Left ventricle myocardium inferior (tissue), 1 donor: ENCODE measurements around the gene ATXN7L1. TPM values are rescaled to one million over a fixed set of nuclear protein-coding genes. Genes with fewer than 3 reads are reported as not detected.

Source experiments
- DNase-seq: peaks from one replicate; pipeline ENCODE4 v3.0.0-alpha.2; 2020
- H3K27ac ChIP-seq: fragments of 200-600 bp; replicated peaks from 2 replicates; pipeline ENCODE4 v1.8.0; 2021
- H3K27me3 ChIP-seq: fragments of 200-600 bp; 2 replicates; pipeline ENCODE4 v1.8.0; 2021; ENCODE audit warnings: low read depth
- H3K36me3 ChIP-seq: fragments of 200-600 bp; 2 replicates; pipeline ENCODE4 v1.8.0; 2021
- H3K4me1 ChIP-seq: fragments of 200-600 bp; 2 replicates; pipeline ENCODE4 v1.8.0; 2021
- H3K4me3 ChIP-seq: fragments of 200-600 bp; 2 replicates; pipeline ENCODE4 v1.8.0; 2021; ENCODE audit warnings: mild to moderate bottlenecking, moderate library complexity
- H3K9me3 ChIP-seq: fragments of 200-600 bp; replicated peaks from 2 replicates; pipeline ENCODE4 v1.8.0; 2021
- CTCF ChIP-seq: fragments of 200-600 bp; IDR thresholded peaks from 2 replicates; pipeline ENCODE4 v1.8.0; 2021; ENCODE audit warnings: antibody characterized with exemption, mild to moderate bottlenecking, borderline replicate concordance
- intact Hi-C: fragments of 100-400 bp; cut with micrococcal nuclease; formaldehyde crosslinking; loops from one replicate; pipeline ENCODE4 v1.11.0; 2022
- total RNA-seq: library from RNA; stranded (reverse); fragmentation: NEBNext Ultra II Directional; extraction: Animal tissue kit (Norgen Biotek cat#: 25700); gene quantifications from one replicate; pipeline ENCODE4 v1.2.1, GENCODE V29; 2021
- donor health status: DM: no; HTN: yes; CAD: no; lungs with severe emphysema.

ATXN7L1 gene
- total RNA-seq, 1 donor from 2014 or later = 6.2 TPM

- Histone ChIP-seq H3K9me3 (no peaks in the 10 kb centered on the region), H3K36me3 (peaks cover 8% of the 10 kb centered on the region), H3K27ac (no peak overlapping the region), H3K4me3 (no peak overlapping the region), H3K4me1 (no peaks in the 10 kb centered on the region), H3K27me3 (no peaks in the 10 kb centered on the region)
- no peak for DNase-seq
- no peak for TF ChIP-seq CTCF
- intact Hi-C loops = no loop called here
These were observed 127.7 kb downstream of the ATXN7L1 start for GRCh38 chr7:105748701-105749100.

GRCh38 chr7:105745681-105746330 lies 130.6 kb downstream of the ATXN7L1 start:
- H3K36me3 ChIP-seq = peaks cover 8% of the 10 kb centered on the region
- H3K4me3 ChIP-seq = no peak overlapping the region
- H3K27ac ChIP-seq = no peak overlapping the region
- H3K4me1 ChIP-seq = no peaks in the 10 kb centered on the region
- no peak for DNase-seq
- H3K9me3 ChIP-seq = no peaks in the 10 kb centered on the region
- H3K27me3 ChIP-seq = no peaks in the 10 kb centered on the region
- intact Hi-C loops = no loop called here
- no peak for TF ChIP-seq CTCF

- H3K4me1 ChIP-seq = no peaks in the 10 kb centered on the region
- no peaks in the 10 kb centered on the region for H3K9me3 ChIP-seq
- TF ChIP-seq CTCF = no peak
- no peaks in the 10 kb centered on the region for H3K36me3 ChIP-seq
- intact Hi-C loops = no loop called here
- no peak overlapping the region for H3K27ac ChIP-seq
- no peaks in the 10 kb centered on the region for H3K27me3 ChIP-seq
- DNase-seq = no peak
- no peak overlapping the region for H3K4me3 ChIP-seq
These were observed 132.1 kb downstream of the ATXN7L1 start for GRCh38 chr7:105744258-105744657.

GRCh38 chr7:105743351-105744090 lies 132.9 kb downstream of the ATXN7L1 start:
- intact Hi-C loops = no loop called here
- Histone ChIP-seq H3K27me3 (no peaks in the 10 kb centered on the region), H3K27ac (no peak overlapping the region), H3K9me3 (no peaks in the 10 kb centered on the region), H3K4me3 (no peak overlapping the region), H3K4me1 (no peaks in the 10 kb centered on the region), H3K36me3 (no peaks in the 10 kb centered on the region)
- no peak for DNase-seq
- no peak for TF ChIP-seq CTCF

- no peak for DNase-seq
- H3K27me3 ChIP-seq = no peaks in the 10 kb centered on the region
- no peaks in the 10 kb centered on the region for H3K9me3 ChIP-seq
- H3K4me3 ChIP-seq = no peak overlapping the region
- no peak for TF ChIP-seq CTCF
- no peaks in the 10 kb centered on the region for H3K4me1 ChIP-seq
- intact Hi-C loops = no loop called here
- H3K36me3 ChIP-seq = no peaks in the 10 kb centered on the region
- no peak overlapping the region for H3K27ac ChIP-seq
These were observed 133.6 kb downstream of the ATXN7L1 start for GRCh38 chr7:105742787-105743186.
